ENCODE measurements around the gene RXFP2.

Gene RXFP2

DNA sequence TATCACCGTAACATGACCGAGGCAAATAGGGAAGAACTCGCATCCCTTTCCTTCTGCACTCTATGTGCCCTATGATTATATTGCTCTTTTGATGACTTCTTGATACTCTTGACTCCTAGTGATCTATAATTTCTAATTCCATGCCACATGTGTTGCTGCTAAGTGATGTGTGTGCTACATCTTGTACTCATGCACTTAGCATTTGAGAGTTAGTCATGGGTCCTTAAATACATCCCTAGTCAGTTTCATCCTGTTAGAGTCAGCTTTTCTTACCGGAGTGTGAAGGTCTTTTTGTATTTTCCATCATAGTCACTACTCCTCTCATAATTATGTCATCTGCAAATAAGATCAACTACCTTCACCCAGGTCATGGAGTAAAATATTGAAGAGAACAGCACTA, 30.2 kb downstream of the RXFP2 start:
- no peak for DNase-seq

DNA sequence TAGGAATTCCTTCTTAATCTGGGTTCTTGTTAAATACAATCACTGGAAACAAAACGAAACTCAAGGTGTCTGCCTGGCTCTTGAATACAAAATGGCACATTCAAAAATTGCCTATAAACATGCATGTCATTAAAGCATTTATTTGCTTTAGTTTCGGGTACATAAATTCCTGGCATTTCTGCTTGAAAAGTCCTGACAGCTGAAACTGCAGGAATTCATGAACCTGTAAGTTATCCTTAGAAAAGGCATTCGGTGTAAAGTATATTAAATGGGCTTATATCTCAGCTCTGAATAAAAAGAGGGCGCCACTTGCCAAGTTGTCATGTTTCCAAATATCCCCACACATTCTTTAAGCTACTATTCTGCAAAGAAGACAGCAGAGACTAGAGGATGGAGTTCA, 32.9 kb downstream of the RXFP2 start:
- DNase-seq: no peak

DNA sequence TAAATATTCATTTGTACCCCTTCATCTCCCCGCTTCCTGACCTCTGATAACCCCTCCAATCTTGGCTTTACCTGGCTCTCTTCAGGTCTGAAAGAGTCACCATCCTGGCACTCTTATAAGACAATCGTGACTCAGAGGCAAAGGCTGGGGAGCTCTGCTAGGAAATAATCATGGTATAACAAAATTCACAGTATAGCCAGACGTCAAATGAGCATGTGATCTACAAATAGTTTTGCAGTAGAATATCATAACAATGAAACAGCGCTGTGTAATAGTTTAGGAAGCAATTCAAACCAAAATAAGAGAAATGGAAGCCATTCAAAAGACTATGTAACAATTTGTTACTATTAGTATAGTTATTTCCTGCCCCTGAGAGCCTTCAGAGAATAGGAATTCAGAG, 34.2 kb downstream of the RXFP2 start:
- no peak for DNase-seq

DNA sequence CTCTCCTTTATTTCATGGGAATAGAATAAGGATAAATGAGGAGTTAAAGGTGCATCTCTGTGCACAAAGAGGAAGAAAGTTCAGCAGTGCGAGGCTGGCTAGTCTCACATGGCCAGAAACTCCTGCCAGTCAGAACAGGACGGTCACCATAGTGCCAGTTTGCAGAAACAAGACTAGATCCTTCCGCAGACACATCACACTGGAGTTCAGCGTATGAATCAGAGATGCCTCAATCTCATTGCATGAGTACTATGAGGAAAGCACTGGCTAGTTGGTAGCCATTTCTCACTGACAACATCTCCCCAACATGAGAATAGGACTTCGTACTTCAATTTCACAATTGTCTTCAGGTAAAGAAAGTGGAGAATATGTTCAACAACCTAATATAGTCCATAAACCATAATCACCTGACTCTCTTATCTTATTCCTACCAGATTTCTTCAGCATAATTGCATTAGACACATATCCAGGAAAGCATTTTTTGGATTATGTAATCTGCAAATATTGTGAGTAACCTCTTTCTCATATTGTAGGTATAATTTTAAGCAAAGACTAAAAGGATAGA, 34.9 kb downstream of the RXFP2 start:
- no peak for DNase-seq

DNA sequence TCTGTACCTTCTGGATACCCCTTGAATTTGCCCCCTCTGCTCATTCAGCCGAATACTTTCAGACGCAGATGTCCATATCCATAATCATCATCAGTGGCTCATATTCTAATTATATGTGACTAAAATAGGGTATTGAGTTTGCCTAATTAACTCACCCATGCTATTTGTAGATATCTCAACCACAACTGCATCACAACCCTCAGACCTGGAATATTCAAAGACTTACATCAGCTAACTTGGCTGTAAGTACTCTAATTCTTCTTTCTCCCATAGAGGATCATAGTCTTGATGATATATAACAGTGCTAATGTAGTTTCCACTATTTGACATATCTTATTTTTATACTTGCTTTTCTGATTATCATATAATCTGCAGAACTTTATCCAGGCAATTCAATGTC, 35.8 kb downstream of the RXFP2 start:
- DNase-seq: peak; percentile 69

DNA sequence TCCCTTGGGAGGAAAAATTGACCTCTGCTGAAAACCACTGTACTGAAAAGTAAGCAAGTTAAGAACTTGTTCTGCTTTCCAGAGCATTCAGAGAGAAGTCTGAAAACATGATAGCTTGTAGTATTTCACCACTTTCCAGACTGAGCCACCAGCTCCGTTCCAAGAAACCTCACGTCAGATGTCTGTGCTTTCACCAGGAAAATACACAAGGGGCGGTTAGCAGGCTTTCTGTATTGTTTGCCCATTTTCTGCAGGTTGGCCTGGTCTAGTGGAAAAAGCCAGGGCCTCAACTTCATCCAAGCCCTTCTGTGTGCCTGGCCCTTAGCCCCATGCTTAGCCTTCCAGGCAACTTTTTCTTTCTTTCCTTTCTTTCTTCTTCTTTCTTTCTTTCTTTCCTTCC, 36.4 kb downstream of the RXFP2 start:
- no peak for DNase-seq

DNA sequence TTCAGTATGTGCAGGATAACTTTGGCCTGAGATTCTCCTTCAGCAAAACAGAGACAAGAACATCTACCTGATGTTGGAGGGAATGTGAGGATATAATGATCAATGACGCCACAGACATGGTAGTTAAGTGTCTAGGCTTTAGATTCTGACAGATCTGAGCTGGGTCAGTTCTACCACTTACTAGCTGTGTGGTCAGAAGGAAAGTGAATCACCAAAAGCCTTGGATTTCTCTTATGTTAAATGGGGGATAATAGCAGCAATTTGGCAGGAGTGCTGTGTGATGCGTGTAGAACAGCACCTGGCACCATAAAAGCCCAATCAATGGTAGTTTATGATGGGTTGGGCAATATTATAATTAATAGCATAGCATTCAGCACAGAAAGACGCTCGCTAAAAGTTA, 41.7 kb downstream of the RXFP2 start:
- DNase-seq: no peak

DNA sequence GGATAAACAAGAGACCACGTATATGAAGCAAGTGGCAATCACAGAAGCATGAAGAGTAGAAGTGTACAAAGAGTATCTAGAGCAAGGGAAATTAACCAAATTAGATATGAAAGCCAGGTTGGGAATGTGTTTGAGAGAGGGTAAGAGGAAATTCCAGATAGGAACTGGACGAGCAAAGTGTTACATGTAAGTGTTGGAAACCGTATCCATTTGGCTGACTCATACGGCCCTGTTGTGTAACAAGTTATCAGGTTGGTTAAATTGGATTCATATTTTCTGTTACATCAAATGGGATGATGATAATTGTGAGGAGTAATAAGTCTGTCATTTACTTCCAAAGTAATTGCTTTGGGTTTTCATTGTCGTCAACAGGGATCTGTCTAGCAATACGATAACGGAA, 46.7 kb downstream of the RXFP2 start:
- no peak for DNase-seq

DNA sequence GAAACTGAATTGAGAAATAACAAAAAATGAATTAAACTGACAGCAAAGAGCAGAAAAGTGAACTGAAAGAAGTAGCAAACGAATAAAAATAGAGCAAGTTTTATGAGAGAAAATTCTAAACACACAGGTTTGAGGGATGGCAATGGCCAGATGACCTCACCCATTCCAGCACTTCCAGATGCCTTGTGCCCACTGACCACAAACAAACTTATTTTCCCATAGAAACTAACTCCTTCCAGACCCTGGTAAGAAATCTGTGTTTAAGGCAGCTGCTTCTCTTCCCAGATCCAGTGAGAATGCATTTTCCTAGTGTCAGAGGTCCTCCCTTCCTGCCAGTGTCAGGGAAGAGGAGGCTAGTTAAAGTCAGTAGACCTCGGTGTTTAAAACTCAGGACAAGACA, 51.7 kb downstream of the RXFP2 start:
- DNase-seq: no peak

DNA sequence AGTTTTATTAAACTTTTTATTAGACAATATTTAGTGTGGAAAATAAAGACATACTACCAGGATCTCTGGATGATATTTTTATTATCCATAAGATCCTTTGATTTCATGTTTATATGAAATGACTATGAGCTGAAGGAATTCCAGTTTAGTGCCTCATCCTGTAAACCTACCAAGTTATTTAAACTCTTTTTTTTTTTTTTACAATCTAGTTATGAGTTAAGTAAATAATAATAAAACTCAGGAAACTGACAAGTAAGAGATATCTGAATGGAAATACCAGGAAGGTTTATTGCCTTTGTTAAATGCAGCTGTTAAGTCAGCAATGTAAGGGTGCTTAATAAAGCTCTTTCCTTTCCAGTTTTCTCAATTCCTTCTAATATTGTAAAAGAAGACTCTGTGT, 53.9 kb downstream of the RXFP2 start:
- DNase-seq: no peak

DNA sequence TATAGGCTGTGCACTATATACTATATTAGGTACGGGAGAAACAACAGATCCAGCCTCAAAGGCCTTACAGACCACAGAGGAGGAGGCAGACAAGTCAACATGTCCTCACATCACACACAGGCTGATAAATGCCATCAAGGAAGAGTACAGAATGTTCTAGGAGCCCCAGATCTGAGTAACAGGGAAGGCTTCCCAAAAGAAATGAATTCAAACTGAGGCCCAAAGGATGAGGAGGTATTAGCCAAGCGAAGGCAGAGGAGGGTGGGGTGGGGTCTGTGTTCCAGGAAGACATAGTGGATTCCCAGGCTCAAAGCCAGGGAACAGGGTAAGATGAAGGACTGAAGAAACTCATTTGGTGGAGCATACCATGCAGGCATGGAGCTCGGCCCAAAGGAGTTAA, 55.1 kb downstream of the RXFP2 start:
- no peak for DNase-seq

DNA sequence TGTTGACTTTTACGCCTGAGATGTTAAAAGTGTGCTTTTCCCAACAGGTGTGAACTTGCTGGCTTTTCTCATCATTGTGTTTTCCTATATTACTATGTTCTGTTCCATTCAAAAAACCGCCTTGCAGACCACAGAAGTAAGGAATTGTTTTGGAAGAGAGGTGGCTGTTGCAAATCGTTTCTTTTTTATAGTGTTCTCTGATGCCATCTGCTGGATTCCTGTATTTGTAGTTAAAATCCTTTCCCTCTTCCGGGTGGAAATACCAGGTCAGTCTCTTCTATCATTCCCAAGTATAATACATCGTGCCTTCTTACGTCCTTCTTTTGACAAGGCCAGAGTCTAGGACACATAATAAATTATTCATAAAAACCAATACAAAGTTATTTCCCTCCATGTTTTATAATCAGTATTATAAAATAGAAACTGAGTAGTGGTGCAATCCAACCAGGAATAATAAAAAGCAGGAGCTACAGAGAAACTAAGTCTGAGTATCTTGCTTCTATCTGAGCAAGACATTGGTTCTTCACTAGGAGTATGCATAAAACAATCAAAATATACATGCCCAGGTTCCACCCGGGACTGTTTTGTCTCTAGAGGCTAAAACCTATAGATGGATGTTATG, 57.9 kb downstream of the RXFP2 start:
- DNase-seq: peak; percentile 65

DNA sequence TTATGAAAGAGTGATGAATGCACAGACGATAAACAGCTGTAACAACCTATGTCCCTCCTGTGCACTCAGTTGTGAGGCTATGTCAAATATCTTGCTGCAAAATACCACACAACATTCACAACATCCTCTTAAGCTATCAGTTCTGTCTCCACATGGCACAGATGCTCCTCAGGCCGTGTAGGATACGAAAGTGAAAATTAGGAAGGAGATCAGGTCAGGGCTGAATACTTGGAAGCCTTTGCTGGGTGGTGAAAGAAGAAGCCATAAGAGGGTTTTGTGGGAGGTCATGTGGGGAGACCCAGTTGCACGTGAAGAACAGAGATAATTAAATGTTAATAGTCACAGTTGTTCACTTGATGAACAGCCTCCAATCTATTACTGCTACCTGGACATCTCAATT, 58.9 kb downstream of the RXFP2 start:
- DNase-seq: no peak

DNA sequence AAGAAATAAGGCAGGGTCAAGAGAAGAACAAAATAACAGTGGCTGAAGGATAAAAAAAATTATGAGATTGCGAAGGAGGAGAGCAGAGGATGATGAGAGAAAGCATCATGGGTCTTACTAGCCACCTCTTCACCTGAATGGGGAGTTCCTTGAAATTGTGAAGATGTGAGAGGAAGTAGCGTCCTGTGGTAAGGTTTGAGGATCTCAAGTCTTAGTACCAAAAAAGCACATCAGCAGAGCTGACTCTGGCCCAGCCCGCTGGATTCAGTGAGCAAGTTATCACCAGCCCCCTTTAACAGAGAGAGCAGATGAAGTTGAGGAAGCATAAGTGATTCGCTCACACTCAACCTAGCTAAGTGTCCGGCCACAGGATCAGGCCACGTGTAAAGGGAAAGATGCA, 61.8 kb downstream of the RXFP2 start:
- DNase-seq: no peak

DNA sequence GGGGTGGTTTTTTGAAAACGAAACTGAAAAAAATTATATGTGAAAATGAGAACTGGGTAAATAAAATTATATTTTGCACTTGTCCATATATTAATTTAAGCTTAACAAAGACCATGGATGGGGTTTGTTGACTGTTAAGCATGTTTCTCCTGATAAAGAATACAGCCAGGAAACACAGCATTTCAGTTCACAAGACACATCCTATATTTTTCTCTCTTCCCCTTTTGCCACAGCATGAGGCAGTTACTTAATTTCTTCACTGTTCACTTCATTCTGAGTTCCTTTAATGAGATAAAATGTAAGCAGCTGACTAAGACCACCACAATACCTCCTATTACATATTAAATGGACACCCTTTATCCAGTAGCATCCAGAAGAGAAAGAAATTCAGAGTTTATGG, 64.0 kb downstream of the RXFP2 start:
- no peak for DNase-seq

DNA sequence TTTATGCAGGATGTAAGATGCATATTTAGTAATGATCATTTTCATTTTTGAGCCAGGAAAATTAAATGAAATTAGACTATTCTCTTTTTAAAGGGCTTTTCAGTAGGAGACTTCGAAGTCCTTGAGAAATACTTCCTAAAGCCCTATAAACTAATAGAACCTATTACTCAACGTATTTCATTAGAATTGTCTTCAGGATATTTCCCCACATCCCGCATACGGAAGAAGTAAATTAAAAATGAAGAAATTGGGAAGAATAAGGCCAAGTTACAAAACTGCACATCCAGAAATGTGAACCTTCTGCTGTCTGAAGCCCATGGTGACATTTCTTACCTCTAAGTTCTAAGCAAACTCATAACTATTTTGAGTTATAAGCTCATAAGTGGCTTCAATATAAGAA, 66.5 kb downstream of the RXFP2 start:
- DNase-seq: no peak

DNA sequence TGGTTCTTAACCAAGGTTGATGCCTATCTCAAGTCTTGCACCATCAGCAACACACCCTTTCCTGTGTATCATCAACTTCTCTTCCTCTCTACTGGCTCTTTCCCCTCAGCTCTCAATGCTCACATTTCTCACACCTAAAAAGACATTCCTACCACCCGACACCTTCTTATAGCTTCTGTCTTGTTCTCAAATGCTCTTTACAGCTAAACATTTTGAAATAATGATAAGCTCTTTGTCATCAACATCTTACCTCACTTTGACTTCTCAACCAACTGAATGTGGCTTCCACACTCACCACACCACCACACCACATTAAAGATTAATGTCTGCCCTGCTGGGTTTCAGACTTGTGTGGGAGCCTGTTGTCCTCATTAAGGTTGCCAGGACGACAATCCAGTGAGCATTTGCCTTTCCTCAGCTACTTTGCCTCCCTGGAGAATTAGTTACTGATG, 67.8 kb downstream of the RXFP2 start:
- peak; percentile 65 for DNase-seq

DNA sequence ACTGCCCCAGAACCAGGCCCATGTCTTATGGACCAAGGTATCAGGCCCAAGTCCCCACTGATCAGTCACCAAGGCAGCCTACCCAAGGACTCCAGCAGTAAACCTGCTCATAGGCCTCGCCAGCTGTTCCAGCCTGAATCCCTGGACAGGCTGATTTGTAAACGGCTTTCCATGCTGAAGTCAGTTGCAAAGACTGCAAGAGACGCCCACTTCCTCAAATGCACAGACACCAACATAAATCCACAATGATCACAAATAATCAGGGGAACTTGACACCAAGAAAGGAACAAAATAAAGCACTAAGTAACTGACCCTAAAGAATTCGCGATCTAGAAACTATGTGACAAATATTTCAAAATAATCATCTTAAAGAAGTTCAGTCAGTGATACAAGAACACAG, 75.2 kb downstream of the RXFP2 start:
- DNase-seq: no peak

DNA sequence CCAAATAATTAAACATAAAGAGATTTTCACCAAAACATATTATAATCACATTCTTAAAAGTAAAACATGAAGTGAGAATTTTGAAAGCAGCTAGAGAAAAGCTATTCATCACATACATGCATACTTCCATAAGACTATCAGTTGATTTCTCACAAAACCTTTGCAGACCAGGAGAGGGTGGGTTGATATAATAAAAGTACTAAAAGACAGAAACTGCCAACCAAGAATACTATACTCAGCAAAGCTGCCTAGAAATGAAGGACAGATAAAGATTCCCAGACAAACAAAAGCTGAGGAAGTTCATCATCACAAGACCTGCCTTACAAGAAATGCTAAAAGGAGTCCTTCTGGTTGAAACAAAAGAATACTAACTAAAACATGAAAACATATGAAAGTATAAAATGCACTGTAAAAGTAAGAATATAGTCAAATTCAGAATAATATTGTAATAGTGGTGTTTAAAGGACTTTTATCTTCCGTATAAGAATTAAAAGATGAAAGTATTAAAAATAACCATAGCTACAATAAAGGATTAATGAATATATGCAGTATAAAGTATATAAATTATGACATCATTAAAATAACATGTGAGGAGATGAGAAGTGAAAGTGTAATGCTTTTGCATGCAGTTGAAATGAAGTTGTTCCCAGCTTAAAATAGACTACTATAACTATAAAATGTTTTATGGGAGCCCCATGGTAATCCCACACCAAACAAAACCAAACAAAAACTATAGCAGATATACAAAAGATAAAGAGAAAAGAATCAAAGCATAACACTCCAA, 76.2 kb downstream of the RXFP2 start:
- no peak for DNase-seq

DNA sequence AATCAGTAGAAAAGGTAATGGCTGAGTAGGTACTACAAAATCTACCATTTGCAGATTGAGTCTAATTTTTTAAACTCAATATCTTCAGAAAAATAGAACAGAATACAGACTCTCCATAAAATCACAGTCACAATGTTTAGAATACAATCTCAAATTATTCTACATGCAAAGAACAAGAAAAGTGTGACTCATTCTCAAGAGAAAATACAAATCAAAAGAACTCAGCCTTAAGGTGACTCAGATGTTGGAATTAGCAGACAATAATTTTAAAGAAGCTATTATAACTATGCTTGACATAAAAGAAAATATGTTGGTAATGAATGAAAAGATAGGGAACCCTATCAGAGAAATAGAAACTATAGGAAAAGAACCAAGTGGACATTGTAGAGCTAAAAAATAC, 78.9 kb downstream of the RXFP2 start:
- DNase-seq: no peak

DNA sequence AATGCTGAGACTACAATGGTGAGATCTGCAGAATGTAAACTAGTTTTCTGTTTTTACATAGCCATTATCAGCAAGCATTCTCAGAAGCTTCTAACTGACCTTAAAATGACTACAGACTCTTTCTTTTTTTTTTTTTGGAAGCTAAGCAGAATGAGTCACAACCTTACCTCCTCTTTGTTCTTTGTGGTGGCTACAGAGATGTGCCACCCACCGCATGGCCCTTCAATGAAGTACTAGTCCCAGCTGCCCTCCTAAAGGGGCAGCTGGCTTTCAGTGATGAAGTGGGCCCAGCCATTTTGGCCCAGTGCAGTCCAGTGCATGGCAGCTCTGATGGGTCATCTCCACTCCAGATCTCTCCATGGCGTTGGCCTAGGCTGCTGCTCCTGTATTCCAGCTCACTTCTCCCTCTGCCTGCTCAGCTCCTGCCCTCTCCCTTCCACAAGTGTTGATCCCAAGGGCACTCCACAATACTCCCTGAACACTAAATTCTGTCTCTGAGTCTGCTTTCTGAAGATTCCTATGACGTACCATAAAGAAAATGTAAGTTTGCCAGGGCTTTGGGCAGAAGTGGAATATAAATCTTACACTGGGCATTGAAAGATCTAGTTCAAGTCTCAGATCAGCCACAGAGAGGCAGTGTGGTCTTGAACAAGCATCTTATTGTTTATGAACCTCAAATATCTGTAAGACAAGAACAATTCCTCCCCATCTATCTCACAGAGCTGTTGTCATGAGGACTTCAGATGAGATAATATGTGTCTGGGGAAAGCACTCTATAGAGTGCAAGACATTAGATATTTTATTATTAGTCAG, 85.6 kb downstream of the RXFP2 start:
- no peak for DNase-seq

DNA sequence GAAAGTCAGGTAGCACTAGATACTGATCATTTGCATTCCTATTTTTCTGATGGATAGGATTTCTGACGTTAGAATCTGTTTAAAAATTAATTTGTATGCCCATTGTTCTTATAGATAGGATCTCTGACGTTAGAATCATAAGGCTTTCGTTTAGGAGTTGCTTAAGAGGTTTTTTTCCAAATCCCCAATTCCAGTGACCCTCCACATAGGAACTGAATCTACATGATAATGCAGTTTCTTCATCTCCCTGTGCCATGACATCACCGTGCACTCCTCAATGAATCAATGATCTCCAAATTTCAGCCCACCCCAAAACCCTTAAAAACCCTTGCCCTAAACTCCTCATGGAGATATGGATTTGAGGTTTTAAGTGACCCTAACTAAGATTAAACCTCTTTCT, 87.2 kb downstream of the RXFP2 start:
- DNase-seq: no peak

DNA sequence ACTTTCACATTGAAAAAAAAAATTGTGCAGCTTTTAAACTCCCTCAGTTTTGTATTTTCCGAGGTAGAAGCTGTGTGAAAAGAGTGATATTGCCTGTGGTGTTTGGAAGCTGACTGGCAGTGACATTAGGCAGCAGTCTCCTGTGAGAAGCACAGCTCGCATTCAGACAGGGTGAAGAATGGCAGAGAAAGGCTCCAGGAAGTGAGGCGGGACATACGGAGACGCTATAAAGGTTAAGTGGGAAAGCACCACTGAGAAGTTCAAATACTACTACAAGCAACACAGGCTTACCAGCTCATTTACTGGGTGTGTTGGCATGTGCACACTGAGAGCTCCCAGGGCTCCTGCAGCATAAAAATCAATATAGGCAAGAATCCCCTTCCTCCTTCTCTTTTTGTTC, 88.4 kb downstream of the RXFP2 start:
- no peak for DNase-seq

DNA sequence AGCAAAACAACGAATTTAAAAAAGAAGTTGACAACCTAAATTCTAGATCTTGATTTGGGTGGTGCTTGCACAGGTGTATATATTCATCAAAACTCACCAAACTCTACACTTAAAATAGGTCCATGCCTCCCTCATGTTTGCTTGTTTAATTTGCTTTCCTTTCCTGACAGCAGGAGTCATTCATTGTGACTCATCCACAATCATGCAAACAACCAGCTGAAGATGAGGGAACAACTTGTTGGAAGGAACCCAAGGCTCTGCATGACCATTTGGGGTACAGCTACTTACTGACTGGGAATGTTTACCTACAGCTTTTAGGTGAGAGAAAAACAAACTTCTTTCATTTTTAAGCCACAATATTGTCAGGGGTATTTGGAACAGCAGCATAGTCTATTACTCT, 96.6 kb downstream of the RXFP2 start:
- DNase-seq: no peak
